ENCODE data around the gene ATAT1. TPM values are rescaled to one million over a fixed set of nuclear protein-coding genes. Genes with fewer than 3 reads are reported as not detected.

The ATAT1 gene
- total and polyA plus RNA-seq, 2 of the 13 experiments (the other 11 are each of a cell fraction or from before 2014, with no cell fraction given): 9.2 to 23.6 TPM

- Histone ChIP-seq H3K27ac (ENCODE audit: extremely low read length, insufficient read depth, low read length) (peak overlapping the region; percentile 3), H3K27me3 (ENCODE audit: control insufficient read depth in 1 of 2, insufficient read depth in 2 of 2, low read length in 2 of 2) (no peaks in the 10 kb centered on the region), H3K9me3 (ENCODE audit: low read length) (no peaks in the 10 kb centered on the region), H3K79me2 (ENCODE audit: insufficient read depth, low read length) (peaks cover 4% of the 10 kb centered on the region), H3K4me1 (ENCODE audit: insufficient read depth, low read length) (peaks cover 35% of the 10 kb centered on the region), H3K4me3 (replicated peaks in 1 of 3; ENCODE audit: insufficient read depth in 1 of 3, low read depth in 2 of 3, low read length in 3 of 3) (no peak overlapping the region), H3K4me2 (ENCODE audit: low read depth, low read length) (no peak overlapping the region), H3K36me3 (replicated peaks in 1 of 2; ENCODE audit: control insufficient read depth in 1 of 2, insufficient read depth in 2 of 2, low read length in 2 of 2) (peaks cover 15 to 54% of the 10 kb centered on the region in 2 experiments), H3K9ac (ENCODE audit: insufficient read depth, low read depth, low read length) (no peak overlapping the region), H4K20me1 (ENCODE audit: insufficient read depth, low read length) (no peaks in the 10 kb centered on the region), H2AFZ (ENCODE audit: low read length) (no peak overlapping the region)
- intact Hi-C loops (cut with micrococcal nuclease; ENCODE audit: unreplicated experiment) (no loop called here), in situ Hi-C loops (cut with HindIII; ENCODE audit: extremely low pct_ligation_motif_present, low pct_unique_long_range_greater_than_20kb) (no loop called here)
- FAIRE-seq: no peak
- ATAC-seq: no peak; the same call in 2 of the 3 replicates
- ChIA-PET POLR2A (interaction anchor here (1.0 to 1.8 kb wide), 7 partner anchors 9 to 31 kb away, joined by 4 to 16 read pairs (median 4); partner anchors contain the start of genes DHX16, MRPS18B and PPP1R10), CTCF (ENCODE audit: low intra/inter-chr PET ratio, low total read pairs) (no interaction called here)
- no peak for DNase-seq (ENCODE audit: low spot score)
- no peak for TF ChIP-seq SNAPC2 (CRISPR knock-in tag; IDR thresholded peaks at IDR 0.05)
- TF ChIP-seq NFE2 (CRISPR knock-in tag; IDR thresholded peaks at IDR 0.05): no peak
- no peak for TF ChIP-seq RAD51 (IDR thresholded peaks at IDR 0.05; ENCODE audit: borderline replicate concordance)
- no peak for TF ChIP-seq NKX3-1 (CRISPR knock-in tag; IDR thresholded peaks at IDR 0.05)
- TF ChIP-seq NR2F1 (CRISPR knock-in tag; IDR thresholded peaks at IDR 0.05): no peak
- no peak for TF ChIP-seq ZNF350 (CRISPR knock-in tag; IDR thresholded peaks at IDR 0.05; ENCODE audit: borderline replicate concordance, low read depth)
- TF ChIP-seq KDM3A (CRISPR knock-in tag; IDR thresholded peaks at IDR 0.05; ENCODE audit: low read depth): no peak
- TF ChIP-seq DNMT3B (CRISPR knock-in tag; conservative IDR thresholded peaks at IDR 0.05): no peak
- no peak for TF ChIP-seq SUZ12 (IDR thresholded peaks at IDR 0.05; ENCODE audit: low read depth, low read length)
- TF ChIP-seq E2F2 (CRISPR knock-in tag; IDR thresholded peaks at IDR 0.05; ENCODE audit: borderline replicate concordance): no peak
- no peak for TF ChIP-seq HNRNPK (IDR thresholded peaks at IDR 0.05; ENCODE audit: low read depth, low read length, poor library complexity, severe bottlenecking)
- no peak for TF ChIP-seq TCF7L2 (IDR thresholded peaks at IDR 0.05; ENCODE audit: low read depth, low read length)
- TF ChIP-seq SOX13 (IDR thresholded peaks at IDR 0.05): no peak
- no peak for TF ChIP-seq SOX13 (CRISPR knock-in tag; conservative IDR thresholded peaks at IDR 0.05 in 1 of 2, IDR thresholded peaks at IDR 0.05 in 1 of 2)
- no peak for TF ChIP-seq TSC22D2 (CRISPR knock-in tag; IDR thresholded peaks at IDR 0.05; ENCODE audit: borderline replicate concordance)
- no peak for TF ChIP-seq REXO4 (CRISPR knock-in tag; IDR thresholded peaks at IDR 0.05; ENCODE audit: borderline replicate concordance)
- no peak for TF ChIP-seq HIVEP1 (CRISPR knock-in tag; IDR thresholded peaks at IDR 0.05)
- BruUV-seq (replicated peaks): no TSS peak
- WGBS (ENCODE audit: low lambda C conversion rate): 100% methylated on average over 1 of the region's 1 CpG
These were observed 14.4 kb downstream of the ATAT1 start for GRCh38 chr6:30641048-30641447.
